ENCODE results near the gene ZC3H13. TPM values are rescaled to one million over a fixed set of nuclear protein-coding genes. Genes with fewer than 3 reads are reported as not detected.
A peak's percentile ranks its signal among the peaks of the same experiment; 100 is the strongest.
"Not testable (repeated sequence)": the region's sequence is repeated elsewhere in the genome, so short reads cannot be mapped to it uniquely, and the experiment has no call there.

ZC3H13 gene
- total RNA-seq, 1 donor from 2014 or later = 31.4 TPM

DNA sequence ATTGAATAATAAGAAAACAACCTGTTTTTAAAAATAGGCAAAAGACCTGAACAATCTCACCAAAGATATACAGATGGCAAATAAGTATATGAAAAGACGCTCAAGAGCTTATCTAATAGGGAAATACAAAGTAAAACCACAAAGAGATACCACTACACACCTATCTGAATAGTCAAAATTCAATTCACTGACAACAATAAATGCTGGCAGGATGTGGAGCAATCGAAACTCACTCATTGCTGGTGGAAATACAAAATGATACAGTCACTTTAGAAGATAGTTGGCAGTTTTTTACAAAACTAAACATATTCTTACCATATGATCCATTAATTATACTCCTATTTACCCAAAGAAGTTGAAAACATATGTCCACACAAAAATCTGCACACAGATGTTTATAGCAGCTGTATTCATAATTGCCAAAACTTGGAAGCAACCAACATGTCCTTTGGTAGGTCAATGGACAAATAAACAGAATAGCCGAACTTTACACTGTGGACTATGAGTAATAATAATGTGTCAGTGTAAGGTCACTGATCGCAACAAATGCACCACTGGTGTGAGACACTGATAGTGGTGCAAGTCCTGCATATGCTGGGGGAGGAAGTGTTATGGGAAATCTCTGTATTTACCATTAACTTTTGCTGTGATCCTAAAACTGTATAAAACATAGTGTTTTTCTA, 20.8 kb downstream of the ZC3H13 start:
- ATAC-seq (ENCODE audit: poor library complexity) (no peak), DNase-seq (no peak)
- intact Hi-C loops (cut with DNase I) = no loop called here

DNA sequence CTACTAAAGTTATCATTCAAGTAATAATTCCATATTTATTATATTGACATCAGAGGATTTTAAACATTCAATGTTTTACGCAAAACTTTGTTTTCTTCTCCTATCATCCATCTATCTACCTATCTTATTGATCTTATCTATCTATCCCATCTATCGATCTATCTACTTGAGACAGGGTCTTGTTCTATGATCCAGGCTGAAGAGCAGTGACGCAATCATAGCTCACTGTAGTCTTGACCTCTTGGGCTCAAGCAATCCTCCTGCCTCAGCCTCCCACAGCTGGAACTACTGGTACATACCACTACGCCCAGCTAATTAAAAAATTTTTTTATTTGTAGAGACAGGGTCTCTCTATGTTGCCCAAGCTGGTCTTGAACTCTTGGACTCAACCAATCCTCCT, 27.4 kb downstream of the ZC3H13 start:
- intact Hi-C loops (cut with DNase I) = no loop called here
- no peak for DNase-seq
- ATAC-seq (ENCODE audit: poor library complexity) = no peak

DNA sequence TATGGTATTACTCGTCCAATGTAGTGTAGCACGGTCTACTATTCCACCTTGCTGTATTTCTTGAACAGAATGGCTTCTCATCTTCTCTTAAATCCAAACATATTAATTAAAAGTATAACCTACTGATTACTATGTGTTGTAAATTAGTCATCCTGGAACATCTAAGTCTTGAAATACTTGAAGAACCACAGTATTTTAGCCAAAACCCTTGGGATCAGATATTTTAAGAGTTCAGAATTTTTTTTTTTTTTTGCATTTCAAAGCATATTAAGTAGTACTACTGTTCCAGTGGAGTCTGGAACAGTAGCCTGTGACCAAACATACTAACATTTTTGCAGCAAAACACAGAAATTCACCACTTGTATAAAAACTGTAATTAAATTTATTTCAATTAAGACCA, 30.1 kb downstream of the ZC3H13 start:
- no peak for DNase-seq
- intact Hi-C loops (cut with DNase I) = no loop called here

DNA sequence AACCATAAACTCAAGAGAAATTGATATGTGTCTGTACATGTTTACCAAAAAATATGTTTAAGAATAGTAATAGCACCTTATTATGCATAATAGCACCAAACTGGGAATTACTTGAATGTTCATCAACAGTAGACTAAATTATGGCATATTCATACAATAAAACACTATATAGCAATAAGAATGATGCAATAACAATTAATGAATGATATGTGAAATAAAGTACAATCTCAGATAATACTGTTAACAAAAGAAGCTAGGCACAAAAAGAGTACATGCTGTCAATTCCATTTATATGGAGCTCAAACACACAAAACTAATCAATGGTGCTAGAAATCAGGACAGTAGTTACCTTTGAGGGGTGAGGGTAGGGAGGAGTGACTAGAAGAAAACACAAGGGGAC, 36.3 kb downstream of the ZC3H13 start:
- ATAC-seq (ENCODE audit: poor library complexity) = no peak
- intact Hi-C loops (cut with DNase I) = no loop called here
- DNase-seq = no peak

More for the DNA sequence above, 30.1 kb downstream of the ZC3H13 start:
- ATAC-seq (ENCODE audit: poor library complexity) = no peak

DNA sequence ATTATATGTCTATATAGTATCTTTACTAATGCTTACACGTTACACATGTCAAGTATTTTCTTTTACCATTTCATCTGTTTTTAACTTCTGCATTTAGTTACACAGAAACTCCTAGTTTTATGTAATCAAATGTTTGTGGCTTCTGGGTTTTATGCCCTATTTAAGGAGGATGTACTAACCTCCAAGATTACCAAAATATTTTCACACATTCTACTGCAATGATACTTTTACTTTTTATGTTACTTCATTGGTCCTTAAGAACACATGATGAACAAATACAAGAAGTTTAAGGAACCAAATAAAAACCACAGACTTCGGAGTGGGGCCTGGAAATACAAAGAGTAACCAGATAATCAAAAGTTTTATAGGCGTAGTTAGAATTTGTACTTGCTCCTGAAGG, 37.2 kb downstream of the ZC3H13 start:
- intact Hi-C loops (cut with DNase I) = no loop called here
- ATAC-seq (ENCODE audit: poor library complexity) = no peak
- no peak for DNase-seq

DNA sequence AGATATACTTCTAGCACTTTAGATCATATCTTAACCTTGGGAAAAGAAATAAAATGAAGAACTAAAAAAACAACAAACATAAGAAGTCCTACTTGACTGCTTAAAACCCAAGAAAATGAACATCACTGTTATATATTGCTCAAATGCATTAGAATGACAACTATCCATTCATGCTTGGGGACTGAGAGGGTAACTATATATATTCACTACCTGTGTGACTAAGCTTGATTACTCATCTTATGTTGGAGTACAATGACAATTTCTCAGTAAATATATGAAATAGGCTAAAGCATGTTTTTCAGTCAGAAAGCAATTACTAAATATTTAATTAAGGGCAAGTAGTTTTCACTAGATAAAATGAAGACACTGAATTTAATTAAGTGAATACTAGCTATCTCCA, 40.1 kb downstream of the ZC3H13 start:
- ATAC-seq (ENCODE audit: poor library complexity) (no peak), DNase-seq (no peak)
- intact Hi-C loops (cut with DNase I) = no loop called here

DNA sequence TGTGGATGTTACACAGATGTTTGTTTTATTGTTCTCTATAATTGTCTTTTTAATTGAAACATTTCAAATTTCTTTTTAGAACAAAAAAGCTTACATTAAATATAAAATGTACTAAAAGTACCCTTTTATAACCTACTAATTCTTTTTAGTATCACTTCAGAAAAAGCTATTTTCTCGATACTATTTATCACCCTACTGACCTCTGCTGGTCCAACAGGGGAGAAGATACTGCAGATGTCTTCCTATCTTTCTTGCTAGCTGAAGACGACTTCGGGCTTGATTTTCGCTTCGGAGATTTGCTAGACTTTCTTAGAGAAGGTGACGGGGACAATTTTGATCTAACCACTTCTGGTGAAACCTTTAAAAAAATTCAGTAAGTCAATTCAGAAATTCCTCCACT, 42.4 kb downstream of the ZC3H13 start:
- DNase-seq (no peak), ATAC-seq (ENCODE audit: poor library complexity) (no peak)
- intact Hi-C loops (cut with DNase I) = no loop called here

DNA sequence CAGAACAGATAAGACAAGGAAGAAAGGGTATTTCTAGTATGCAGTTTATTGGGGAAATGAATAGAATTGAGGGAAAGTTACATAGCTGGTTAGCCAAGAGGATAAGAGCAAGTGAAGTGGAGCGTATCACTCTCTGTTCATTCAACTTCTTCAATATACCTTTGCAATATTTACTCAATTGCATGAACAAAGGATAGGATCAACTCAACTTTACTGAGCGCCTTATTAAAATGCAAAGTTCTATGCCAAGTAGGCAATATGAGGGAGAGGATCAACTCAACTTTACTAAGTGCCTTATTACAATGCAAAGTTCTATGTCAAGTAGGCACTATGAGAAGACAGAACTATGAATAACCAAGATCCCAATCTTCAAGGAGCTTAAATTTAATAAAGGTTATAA, 43.9 kb downstream of the ZC3H13 start:
- DNase-seq = no peak

DNA sequence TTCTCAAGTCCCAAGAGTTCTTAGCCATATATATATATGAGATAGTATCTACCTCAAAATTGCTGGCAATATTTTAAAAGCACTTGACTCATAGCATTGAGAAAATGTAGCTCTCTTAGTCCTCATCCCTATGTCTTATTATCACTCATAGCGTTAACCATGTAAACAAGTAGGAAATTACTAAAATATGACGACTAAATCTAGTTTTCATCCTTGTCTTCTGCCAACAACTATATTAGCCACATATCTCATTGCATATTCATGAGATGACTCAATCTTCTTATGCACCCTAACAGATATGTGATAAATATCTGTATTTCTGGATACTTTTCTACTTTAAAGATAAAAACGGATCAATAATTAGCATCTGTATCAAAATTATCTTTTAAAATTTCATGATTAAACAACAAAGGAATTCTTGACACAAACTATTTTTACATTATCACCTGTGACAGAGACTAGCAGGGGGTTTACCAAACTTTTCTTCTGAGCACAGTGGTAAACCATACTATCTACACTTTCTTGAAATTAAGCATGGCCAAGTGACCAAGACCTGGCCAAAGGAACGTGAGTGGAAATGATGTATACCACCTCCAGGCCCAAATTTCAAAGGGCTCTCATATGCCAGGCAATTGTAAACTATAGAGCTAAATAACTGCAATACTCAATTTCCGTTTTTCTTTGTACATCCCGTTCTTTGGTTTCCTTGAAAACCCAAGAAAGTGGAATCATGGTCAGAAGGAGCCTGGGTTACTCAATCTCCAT, 45.7 kb downstream of the ZC3H13 start:
- no peak for ATAC-seq (ENCODE audit: poor library complexity)
- no peak for DNase-seq
- intact Hi-C loops (cut with DNase I) = no loop called here

More for the DNA sequence above, 43.9 kb downstream of the ZC3H13 start:
- ATAC-seq (ENCODE audit: poor library complexity) = no peak
- intact Hi-C loops (cut with DNase I) = no loop called here

DNA sequence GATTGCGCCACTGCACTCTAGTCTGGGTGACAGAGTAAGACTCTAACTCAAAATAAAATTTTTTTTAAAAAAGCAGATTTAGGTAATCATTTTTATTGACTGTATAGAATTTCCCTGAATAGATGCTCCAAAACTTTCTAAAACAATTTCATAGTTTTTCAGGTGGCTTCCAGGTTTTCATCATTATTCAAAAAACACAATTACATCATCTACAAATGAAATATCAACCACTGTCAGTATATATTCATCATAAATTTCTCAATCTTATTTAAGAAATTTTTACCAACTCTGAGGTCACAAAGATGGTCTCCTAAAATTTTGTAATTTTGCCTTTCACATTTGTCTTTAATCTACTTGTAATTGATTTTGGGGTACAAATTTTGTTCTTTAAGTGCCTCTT, 48.1 kb downstream of the ZC3H13 start:
- DNase-seq (no peak), ATAC-seq (ENCODE audit: poor library complexity) (no peak)
- intact Hi-C loops (cut with DNase I) = no loop called here

DNA sequence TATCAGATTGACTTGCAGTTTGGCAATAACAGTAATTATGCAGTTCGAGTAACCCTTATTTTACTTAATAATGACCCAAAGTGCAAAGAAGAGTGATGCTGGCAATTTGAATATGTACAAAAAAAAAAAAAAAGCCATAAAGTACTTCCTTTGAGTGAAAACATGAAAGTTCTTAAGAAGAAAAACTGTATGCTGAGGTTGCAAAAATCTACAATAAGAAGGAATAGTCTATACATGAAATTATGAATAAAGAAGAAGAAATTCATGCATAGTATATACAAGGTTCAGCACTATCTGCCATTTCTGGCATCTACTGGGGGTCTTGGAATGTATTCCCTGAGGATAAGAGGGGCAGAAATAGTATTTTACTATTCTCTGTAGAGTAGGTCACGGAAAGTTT, 55.9 kb downstream of the ZC3H13 start:
- no peak for DNase-seq
- ATAC-seq (ENCODE audit: poor library complexity) = no peak
- intact Hi-C loops (cut with DNase I) = no loop called here

DNA sequence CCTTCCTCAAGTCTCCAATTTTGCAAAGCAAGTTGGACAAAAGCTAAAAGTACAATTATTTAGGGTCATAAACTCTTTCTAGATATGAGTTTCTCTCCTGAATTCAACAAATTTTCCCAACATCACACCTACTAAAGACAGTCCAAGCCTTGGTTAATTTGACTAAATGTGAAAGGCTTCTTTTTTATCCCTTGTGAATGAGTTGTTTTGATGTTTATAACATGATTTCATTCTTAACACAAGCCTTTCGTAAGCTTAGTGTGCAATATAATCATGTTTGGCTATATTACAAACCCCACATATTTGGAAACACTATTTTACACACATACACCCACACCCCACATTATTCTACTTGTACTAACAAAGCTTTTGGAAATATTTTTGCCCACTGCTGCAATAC, 57.3 kb downstream of the ZC3H13 start:
- no peak for ATAC-seq (ENCODE audit: poor library complexity)
- DNase-seq = no peak
- intact Hi-C loops (cut with DNase I) = no loop called here

DNA sequence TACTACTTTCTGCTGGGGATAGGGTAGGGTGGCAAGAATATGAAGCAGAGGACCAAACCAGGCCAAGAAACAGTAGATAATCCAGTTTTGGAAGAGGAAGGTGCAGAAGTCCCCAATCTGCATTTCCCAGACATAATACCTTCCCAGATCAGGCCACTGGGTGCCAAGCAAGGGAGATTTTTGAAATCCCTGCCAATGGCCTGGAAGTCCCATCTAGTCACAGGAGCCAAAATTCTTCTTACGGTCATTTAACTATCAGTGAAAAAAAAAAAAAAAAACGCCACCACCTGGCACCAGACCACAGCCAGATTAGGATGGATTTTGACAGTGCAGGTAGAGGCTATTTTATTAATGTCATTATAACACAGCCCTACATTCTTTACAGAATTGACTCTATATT, 57.8 kb downstream of the ZC3H13 start:
- intact Hi-C loops (cut with DNase I) = no loop called here
- DNase-seq (no peak), ATAC-seq (ENCODE audit: poor library complexity) (peak; percentile 68)

DNA sequence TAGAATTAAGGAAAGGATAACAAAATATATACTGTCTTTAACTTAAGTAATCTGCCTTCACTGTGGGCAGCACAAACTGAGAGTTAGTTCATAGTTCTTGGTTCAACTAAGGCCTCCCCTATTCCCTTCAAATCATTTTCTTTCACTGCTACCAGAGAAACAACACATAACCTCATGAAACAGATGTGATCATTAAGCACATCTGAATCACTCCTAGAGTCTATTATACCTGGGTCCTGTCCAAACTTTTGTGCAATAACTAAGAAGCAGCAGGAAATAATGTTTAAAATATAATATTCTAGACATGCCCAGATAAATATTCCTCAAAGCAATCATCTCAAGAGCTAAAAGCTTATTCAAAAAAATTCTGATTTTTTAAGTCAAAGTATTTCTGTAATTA, 62.9 kb downstream of the ZC3H13 start:
- peak; percentile 41 for ATAC-seq (ENCODE audit: poor library complexity)
- intact Hi-C loops (cut with DNase I) = no loop called here
- DNase-seq = no peak

DNA sequence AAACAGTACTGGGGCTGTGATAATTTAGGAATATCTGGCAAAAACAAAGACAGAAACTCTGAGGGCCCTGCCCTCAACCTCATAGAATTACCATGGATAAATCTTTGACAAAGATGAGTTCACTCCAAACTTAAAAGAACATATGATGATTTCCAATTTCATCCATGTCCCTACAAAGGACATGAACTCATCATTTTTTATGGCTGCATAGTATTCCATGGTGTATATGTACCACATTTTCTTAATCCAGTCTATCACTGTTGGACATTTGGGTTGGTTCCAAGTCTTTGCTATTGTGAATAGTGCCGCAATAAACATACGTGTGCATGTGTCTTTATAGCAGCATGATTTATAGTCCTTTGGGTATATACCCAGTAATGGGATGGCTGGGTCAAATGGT, 71.4 kb downstream of the ZC3H13 start:
- ATAC-seq (ENCODE audit: poor library complexity); intact Hi-C loops (cut with DNase I); DNase-seq: not testable (repeated sequence)

DNA sequence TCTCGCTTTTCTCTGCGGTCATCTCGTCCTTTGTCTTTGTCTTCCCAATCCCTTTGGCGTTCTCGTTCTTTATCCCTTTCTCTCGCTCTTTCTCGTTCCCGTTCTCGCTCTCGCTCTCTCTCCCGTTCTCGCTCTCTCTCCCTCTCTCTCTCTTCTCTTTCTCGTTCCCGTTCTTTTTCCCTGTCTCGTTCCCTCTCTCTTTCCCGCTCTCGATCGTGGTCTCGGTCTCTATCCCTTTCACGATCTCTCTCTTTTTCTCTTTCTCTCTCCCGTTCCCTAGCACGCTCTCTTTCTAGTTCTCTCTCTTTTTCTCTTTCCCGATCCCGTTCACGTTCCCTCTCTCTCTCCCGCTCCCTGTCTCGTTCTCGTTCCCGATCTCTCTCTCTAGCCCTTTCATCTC, 77.2 kb downstream of the ZC3H13 start:
- DNase-seq (no peak), ATAC-seq (ENCODE audit: poor library complexity) (no peak)
- intact Hi-C loops (cut with DNase I) = no loop called here

DNA sequence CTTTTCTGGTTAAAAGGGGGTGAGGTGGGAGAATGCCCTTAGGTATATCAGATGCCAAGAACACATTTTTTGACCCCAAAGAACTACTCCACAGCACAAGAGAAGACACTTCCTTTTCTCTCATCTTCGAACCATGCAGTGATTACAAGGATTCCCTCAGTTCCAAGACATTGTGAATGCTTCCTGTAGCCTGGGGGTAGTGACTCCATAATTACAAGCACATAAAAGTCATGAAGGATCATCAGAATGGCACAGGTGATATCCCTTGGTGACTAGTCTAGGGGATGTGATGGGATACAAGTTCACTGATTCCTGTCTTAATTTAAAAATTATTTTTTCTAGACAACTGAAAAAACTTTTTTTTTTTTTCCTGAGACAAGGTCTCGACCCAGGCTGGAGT, 78.0 kb downstream of the ZC3H13 start:
- intact Hi-C loops (cut with DNase I) = no loop called here
- ATAC-seq (ENCODE audit: poor library complexity) (no peak), DNase-seq (no peak)

DNA sequence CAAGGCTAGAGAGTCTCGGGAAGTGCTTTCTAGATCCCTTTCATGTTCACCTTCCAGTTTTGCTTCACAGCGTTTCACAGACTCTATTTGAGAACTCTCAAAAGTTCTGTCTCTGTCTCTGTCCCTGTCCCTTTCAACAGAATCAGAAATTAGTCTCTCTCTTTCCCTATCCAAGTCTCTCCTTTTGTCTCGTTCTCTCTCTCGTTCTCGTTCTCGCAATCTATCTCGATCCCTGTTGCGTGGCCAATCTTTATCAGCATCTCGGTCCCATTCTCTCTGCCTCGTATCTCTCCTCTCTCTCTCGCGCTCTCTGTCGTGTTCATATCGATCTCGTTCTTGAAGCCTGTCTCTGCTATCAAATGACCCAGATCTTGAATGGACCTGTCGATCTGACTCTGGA, 85.0 kb downstream of the ZC3H13 start:
- ATAC-seq (ENCODE audit: poor library complexity) = no peak
- intact Hi-C loops (cut with DNase I) = no loop called here
- no peak for DNase-seq

DNA sequence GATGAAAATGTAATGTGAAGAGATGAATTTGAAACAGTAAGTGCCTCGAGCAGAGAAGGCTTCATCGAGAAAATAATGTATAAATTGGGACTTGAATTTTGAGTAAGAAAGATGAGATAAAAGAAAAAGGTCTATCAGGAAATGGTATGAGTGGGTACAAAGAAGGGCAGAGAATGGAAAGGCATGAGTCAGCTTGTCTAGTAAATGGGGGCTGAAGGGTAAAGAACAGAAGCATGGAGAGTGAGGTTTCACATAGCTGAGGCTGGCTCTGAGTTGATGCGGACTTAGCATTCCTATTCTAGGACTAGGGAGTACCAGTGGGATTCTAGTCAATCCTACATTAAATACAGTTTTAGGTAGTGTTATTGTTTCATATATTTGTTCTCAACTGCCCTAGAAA, 85.8 kb downstream of the ZC3H13 start:
- intact Hi-C loops (cut with DNase I) = no loop called here
- ATAC-seq (ENCODE audit: poor library complexity) = no peak
- no peak for DNase-seq

DNA sequence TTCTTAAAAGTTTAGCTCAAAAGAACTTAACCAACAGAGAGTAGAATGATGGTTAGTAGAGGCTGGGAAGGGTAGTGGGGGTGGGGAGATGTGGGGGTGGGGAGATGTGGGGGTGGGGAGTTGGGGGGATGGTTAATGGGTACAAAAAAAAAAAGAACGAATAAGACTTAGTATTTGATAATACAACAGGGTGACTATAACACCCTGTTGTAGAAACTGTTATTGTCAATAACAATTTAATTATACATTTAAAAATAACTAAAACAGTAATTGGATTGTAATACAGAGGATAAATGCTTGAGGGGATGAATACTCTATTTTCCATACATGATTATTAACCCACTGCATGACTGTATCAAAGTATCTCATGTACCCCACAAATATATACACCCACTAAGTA, 91.1 kb downstream of the ZC3H13 start:
- no peak for ATAC-seq (ENCODE audit: poor library complexity)
- intact Hi-C loops (cut with DNase I) = no loop called here

More for the DNA sequence above, 91.1 kb downstream of the ZC3H13 start:
- DNase-seq = no peak
